GM12864 (cell line): ENCODE results near the gene SLC45A3.

ENCODE experiments used
- DNase-seq: peaks from one replicate; pipeline ENCODE4 v3.0.0-alpha.2; 2011; ENCODE audit warnings: low read depth
- H3K4me3 ChIP-seq: 2 replicates; pipeline ENCODE4 v1.5.1; 2011; ENCODE audit warnings: mild to moderate bottlenecking, low read depth, low read length, control low read depth
- TF ChIP-seq, protein P1 (sequence below): IDR thresholded peaks from 2 replicates; pipeline ENCODE4 v1.5.1; 2011; ENCODE audit warnings: low read depth, mild to moderate bottlenecking, moderate library complexity, low read length, control low read depth, inconsistent platforms; ENCODE audit errors: missing control alignments

SLC45A3 gene

DNA sequence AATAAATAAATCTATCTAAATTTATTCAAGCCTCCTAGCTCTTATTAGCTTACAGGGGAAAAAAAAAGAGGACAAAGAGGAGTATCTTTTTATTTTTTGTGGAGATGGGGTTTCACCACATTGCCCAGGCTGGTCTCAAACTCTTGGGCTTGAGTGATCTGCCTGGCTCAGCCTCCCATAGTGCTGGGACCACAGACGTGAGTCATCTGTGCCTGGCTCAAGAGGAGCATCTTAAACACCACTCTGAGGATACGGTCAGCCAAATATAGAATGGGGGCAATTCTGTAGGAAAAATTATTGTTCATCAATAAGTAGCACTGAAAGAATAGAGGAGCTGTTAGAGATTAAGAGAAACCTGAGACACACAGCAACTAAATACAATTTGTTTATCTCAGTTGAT lies 24.1 kb downstream of the SLC45A3 start:
- TF ChIP-seq, protein P1, sequence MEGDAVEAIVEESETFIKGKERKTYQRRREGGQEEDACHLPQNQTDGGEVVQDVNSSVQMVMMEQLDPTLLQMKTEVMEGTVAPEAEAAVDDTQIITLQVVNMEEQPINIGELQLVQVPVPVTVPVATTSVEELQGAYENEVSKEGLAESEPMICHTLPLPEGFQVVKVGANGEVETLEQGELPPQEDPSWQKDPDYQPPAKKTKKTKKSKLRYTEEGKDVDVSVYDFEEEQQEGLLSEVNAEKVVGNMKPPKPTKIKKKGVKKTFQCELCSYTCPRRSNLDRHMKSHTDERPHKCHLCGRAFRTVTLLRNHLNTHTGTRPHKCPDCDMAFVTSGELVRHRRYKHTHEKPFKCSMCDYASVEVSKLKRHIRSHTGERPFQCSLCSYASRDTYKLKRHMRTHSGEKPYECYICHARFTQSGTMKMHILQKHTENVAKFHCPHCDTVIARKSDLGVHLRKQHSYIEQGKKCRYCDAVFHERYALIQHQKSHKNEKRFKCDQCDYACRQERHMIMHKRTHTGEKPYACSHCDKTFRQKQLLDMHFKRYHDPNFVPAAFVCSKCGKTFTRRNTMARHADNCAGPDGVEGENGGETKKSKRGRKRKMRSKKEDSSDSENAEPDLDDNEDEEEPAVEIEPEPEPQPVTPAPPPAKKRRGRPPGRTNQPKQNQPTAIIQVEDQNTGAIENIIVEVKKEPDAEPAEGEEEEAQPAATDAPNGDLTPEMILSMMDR = no peak
- DNase-seq = no peak
- no peak overlapping the region for H3K4me3 ChIP-seq

DNA sequence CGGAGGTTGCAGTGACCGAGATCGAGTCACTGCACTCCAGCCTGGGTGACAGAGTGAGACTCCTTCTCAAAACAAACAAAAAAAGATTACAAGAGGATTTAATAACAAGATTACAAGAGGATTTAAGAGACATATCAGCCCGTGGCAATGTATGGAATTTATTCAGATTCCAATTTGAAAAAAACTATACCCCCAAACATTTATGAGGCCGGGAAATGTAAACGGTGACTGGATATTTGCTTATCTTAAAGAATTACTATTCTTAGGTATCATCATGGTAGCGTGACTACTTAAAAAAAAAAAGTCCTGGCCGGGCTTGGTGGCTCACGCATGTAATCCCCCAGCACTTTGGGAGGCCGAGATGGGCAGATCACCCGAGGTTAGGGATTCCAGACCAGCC lies 27.3 kb downstream of the SLC45A3 start:
- TF ChIP-seq, protein P1 = no peak
- H3K4me3 ChIP-seq = no peak overlapping the region
- no peak for DNase-seq

DNA sequence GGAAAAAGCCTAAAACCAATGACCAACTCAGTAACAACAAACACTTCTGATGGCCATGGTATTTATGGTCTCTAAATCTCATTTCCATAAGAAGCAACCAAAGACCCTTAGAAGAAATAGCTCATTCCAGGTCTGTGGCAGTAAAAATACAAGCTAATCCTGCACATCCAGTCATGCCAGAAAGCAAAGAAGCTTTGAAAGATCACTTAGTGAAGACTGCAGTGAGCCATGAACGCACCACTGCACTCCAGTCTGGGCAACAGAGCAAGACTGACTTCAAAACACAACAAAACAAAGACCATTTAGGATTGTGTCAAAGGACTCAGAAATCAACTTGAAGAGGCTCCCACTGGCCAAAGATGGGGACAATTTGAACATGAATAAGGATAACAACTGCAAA lies 30.1 kb downstream of the SLC45A3 start:
- TF ChIP-seq, protein P1 = no peak
- no peak for DNase-seq
- no peak overlapping the region for H3K4me3 ChIP-seq

DNA sequence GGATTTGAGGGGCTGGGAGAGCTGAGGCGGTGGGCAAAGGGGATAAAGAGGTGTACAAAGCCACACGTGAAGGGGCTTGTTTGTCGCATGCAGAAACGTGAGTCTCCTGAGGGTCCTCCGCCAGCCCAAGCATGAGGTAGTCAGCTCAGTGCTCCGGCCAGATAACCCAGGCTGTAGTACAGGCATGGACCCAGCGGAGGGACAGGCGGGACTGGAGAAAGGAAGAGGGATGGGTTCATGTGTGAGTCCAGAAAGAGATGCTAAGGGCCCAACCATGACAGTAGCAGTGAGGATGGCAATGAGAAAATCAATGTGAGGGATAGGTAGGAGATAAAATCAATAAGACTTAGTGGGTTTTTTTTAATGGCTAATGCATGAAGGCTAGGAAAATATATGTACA lies 34.8 kb downstream of the SLC45A3 start:
- TF ChIP-seq, protein P1 = no peak
- H3K4me3 ChIP-seq = no peak overlapping the region
- DNase-seq = no peak

DNA sequence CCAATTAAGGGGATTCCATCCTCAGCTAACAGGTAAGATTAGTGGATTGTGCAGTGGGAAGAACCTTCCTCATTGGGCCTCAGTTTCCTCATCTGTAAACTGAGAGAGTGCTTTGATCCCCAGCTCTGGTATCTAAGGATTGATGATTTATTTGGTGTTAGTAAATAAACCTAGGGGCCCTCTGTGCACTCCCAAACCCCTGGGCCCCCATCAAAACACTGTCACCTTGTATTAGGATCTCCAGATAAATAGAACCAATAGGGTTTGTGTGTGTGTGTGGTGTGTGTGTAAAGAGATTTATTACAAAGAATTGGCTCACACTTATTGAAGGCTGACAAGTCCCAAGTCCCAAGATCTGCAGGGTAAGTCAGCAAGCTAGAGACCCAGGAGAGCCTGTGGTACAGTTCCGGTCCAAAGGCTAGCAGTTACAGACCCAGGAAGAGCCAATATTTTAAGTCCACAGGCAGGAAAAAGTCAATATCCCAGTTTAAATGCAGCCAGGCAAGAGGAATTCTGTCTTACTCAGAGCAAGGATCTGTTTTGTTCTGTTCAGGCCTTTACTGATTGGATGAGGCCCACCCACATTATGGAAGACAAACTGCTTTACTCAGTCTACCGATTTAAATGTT lies 37.5 kb downstream of the SLC45A3 start:
- DNase-seq = no peak
- H3K4me3 ChIP-seq = no peak overlapping the region
- TF ChIP-seq, protein P1 = no peak

DNA sequence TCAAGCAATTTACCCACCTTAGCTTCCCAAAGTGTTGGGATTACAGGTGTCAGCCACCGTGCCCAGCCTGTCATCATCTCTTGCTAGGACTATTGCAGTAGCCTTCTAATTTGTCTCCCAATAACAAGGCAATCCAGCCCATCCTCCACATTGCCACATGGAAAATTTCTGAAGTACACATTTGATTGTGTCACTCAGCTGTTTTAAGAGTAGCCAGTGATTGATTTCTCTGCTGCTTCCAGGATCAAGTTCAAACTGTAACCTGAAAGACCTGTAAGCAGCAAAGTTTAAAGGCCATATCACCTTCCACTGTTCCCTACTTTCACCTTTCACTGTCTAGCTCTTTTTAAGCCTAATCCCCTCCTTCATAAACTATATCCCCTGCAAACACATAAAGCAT lies 40.7 kb downstream of the SLC45A3 start:
- H3K4me3 ChIP-seq = no peak overlapping the region
- DNase-seq = no peak
- TF ChIP-seq, protein P1 = no peak

DNA sequence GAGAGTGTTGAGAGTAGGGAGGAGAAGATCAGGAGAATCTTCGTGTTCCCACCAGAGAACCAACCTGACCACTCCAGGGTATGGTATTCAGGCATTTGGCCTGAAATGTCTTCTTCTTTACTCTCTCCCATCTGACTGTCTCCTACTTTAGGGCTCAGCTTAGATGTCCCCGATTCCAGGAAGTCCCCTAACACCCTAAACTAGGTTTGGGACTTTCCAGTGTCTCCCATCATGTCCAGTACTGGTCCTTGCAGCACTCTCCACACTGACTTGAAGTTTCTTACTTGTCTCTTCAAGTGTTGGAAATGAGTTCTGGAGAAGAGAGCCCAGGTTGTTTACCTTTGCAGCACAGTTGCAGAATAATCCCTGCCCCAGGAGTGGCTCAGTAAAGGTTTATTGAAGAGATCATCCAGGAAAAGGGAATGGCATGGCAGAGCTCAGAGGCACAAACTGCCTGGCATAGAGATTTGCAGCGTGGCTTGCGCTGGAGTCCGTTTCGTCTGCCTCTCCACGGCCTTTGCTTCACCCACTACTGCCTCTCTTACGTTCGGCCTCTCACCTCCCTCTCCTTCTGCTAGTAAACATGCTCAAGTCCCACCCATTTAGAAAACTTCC lies 42.3 kb downstream of the SLC45A3 start:
- DNase-seq = no peak
- H3K4me3 ChIP-seq = no peak overlapping the region
- TF ChIP-seq, protein P1 = no peak
